NCI-H1417 (cell line): ENCODE results near the gene SCIN.

Experiments used
- DNase-seq, 3 experiments: peaks; one replicate each; lab custom pipeline; 2025; lab: John Stamatoyannopoulos, UW

Gene SCIN

GRCh38 chr7:12569673-12570072 lies 847 bp upstream of the SCIN start:
- peak; percentile 38 to 71 (median 51) for DNase-seq

GRCh38 chr7:12570168-12570533 lies 369 bp upstream of the SCIN start:
- peak; percentile 38 to 78 (median 74) for DNase-seq

GRCh38 chr7:12571691-12572090 lies 1.2 kb downstream of the SCIN start:
- DNase-seq, result peak in 1 of 3 experiments; percentile 46

- no peak for DNase-seq
Observed at GRCh38 chr7:12572941-12573575, 2.5 kb downstream of the SCIN start.

GRCh38 chr7:12573885-12574284 lies 3.4 kb downstream of the SCIN start:
- DNase-seq, result peak in 1 of 3 experiments; percentile 20

GRCh38 chr7:12578930-12579640 lies 8.6 kb downstream of the SCIN start:
- no peak for DNase-seq

- DNase-seq, result no peak
Observed at GRCh38 chr7:12581897-12582296, 11.4 kb downstream of the SCIN start.

- no peak for DNase-seq
Observed at GRCh38 chr7:12582362-12582761, 11.8 kb downstream of the SCIN start.

GRCh38 chr7:12583176-12583575 lies 12.7 kb downstream of the SCIN start:
- DNase-seq, result peak in 1 of 3 experiments; percentile 58

- DNase-seq, result no peak
Observed at GRCh38 chr7:12583922-12584321, 13.4 kb downstream of the SCIN start.

GRCh38 chr7:12584930-12585329 lies 14.4 kb downstream of the SCIN start:
- peak in 1 of 3 experiments; percentile 17 for DNase-seq

- DNase-seq, result no peak
Observed at GRCh38 chr7:12586271-12586670, 15.8 kb downstream of the SCIN start.

- DNase-seq, result no peak
Observed at GRCh38 chr7:12588259-12588904, 17.9 kb downstream of the SCIN start.

GRCh38 chr7:12590559-12590958 lies 20.0 kb downstream of the SCIN start:
- DNase-seq, result no peak

GRCh38 chr7:12594122-12594897 lies 23.8 kb downstream of the SCIN start:
- no peak for DNase-seq

GRCh38 chr7:12595148-12595547 lies 24.6 kb downstream of the SCIN start:
- no peak for DNase-seq

- DNase-seq, result no peak
Observed at GRCh38 chr7:12596225-12596790, 25.8 kb downstream of the SCIN start.

- no peak for DNase-seq
Observed at GRCh38 chr7:12601302-12601869, 30.9 kb downstream of the SCIN start.

GRCh38 chr7:12607134-12607533 lies 36.6 kb downstream of the SCIN start:
- peak; percentile 60 to 93 (median 85) for DNase-seq

GRCh38 chr7:12609561-12609960 lies 39.0 kb downstream of the SCIN start:
- no peak for DNase-seq

- no peak for DNase-seq
Observed at GRCh38 chr7:12610899-12611298, 40.4 kb downstream of the SCIN start.

GRCh38 chr7:12612622-12613021 lies 42.1 kb downstream of the SCIN start:
- DNase-seq, result no peak
